Osteoblast (primary cell): ENCODE measurements around the gene UGT1A7. TPM values are rescaled to one million over a fixed set of nuclear protein-coding genes. Genes with fewer than 3 reads are reported as not detected.
A peak's percentile ranks its signal among the peaks of the same experiment; 100 is the strongest.
"Not testable (repeated sequence)": the region's sequence is repeated elsewhere in the genome, so short reads cannot be mapped to it uniquely, and the experiment has no call there.

Experiments
- DNase-seq: peaks from one replicate; pipeline ENCODE4 v3.0.0; 2011; ENCODE audit warnings: low spot score, mixed read lengths; ENCODE audit not compliant: insufficient read length; ENCODE audit errors: missing footprints
- H2AFZ ChIP-seq: 2 replicates; pipeline ENCODE4 v1.6.0; 2011; ENCODE audit warnings: mild to moderate bottlenecking, low read length
- H3K27ac ChIP-seq: 2 replicates; pipeline ENCODE4 v1.5.1; 2011; ENCODE audit warnings: mild to moderate bottlenecking, low read depth, low read length, moderate library complexity
- H3K27me3 ChIP-seq: 2 replicates; pipeline ENCODE4 v1.6.0; 2012; ENCODE audit warnings: mild to moderate bottlenecking, control low read depth, inconsistent platforms, low read length, moderate library complexity; ENCODE audit not compliant: insufficient read depth
- H3K36me3 ChIP-seq: 2 replicates; pipeline ENCODE4 v1.5.1; 2011; ENCODE audit warnings: mild to moderate bottlenecking, low read length, control low read depth, moderate library complexity; ENCODE audit not compliant: insufficient read depth
- H3K4me1 ChIP-seq: 2 replicates; pipeline ENCODE4 v1.5.1; 2011; ENCODE audit warnings: mild to moderate bottlenecking, low read length, control low read depth, moderate library complexity; ENCODE audit not compliant: insufficient read depth
- H3K4me2 ChIP-seq: 2 replicates; pipeline ENCODE4 v1.6.0; 2011; ENCODE audit warnings: mild to moderate bottlenecking, low read length; ENCODE audit not compliant: insufficient read depth
- H3K4me3 ChIP-seq: fragments of 200-600 bp; sonication (generic); 3 replicates; pipeline ENCODE4 v1.5.1; 2012; ENCODE audit warnings: mild to moderate bottlenecking, low read length, inconsistent platforms; ENCODE audit not compliant: insufficient read depth
- H3K79me2 ChIP-seq: 2 replicates; pipeline ENCODE4 v1.6.0; 2012; ENCODE audit warnings: mild to moderate bottlenecking, low read length, control low read depth, inconsistent platforms; ENCODE audit not compliant: insufficient read depth
- H3K9me3 ChIP-seq: 2 replicates; pipeline ENCODE4 v1.5.1; 2011; ENCODE audit warnings: low read depth, low read length, control low read depth
- H4K20me1 ChIP-seq: 2 replicates; pipeline ENCODE4 v1.6.0; 2012; ENCODE audit warnings: mild to moderate bottlenecking, low read length, control low read depth; ENCODE audit not compliant: insufficient read depth
- total RNA-seq: library from RNA; depleted of rRNA; stranded (reverse); fragments of >200 nt; gene quantifications from 2 replicates; pipeline ENCODE4 v1.2.3, GENCODE V29; 2012
- TF ChIP-seq, protein P1 (sequence below): IDR thresholded peaks from 2 replicates; pipeline ENCODE4 v1.5.1; 2011; ENCODE audit warnings: mild to moderate bottlenecking, low read depth, low read length, moderate library complexity; ENCODE audit errors: extremely low read depth

UGT1A7 gene
- total RNA-seq, 1 donor: not detected

DNA sequence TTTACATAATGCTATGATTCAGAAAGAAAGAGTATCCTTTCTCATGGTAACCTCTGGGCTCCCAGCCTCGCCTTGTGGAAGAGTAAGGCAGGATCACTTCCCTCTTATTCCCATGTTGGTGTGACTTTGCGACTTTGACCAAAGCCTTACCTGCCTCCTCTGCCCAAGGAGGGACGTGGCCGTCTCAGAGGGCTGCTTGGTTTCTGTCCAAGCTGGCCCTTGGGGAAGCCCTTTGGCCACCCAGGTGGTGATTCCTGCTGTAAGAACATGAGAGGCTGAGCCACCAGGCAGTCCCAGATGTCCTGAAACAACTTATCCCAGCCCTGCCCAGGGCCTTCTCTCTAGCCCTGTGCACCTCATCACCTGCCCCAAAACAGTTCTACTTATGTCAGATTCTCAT, 17.0 kb downstream of the UGT1A7 start:
- H3K9me3 ChIP-seq: no peaks in the 10 kb centered on the region
- DNase-seq: no peak
- H4K20me1 ChIP-seq: no peaks in the 10 kb centered on the region
- H3K27ac ChIP-seq: no peak overlapping the region
- no peak overlapping the region for H3K4me3 ChIP-seq
- H3K4me1 ChIP-seq: peaks cover 8% of the 10 kb centered on the region
- no peak overlapping the region for H3K4me2 ChIP-seq
- TF ChIP-seq, protein P1, sequence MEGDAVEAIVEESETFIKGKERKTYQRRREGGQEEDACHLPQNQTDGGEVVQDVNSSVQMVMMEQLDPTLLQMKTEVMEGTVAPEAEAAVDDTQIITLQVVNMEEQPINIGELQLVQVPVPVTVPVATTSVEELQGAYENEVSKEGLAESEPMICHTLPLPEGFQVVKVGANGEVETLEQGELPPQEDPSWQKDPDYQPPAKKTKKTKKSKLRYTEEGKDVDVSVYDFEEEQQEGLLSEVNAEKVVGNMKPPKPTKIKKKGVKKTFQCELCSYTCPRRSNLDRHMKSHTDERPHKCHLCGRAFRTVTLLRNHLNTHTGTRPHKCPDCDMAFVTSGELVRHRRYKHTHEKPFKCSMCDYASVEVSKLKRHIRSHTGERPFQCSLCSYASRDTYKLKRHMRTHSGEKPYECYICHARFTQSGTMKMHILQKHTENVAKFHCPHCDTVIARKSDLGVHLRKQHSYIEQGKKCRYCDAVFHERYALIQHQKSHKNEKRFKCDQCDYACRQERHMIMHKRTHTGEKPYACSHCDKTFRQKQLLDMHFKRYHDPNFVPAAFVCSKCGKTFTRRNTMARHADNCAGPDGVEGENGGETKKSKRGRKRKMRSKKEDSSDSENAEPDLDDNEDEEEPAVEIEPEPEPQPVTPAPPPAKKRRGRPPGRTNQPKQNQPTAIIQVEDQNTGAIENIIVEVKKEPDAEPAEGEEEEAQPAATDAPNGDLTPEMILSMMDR: no peak
- no peaks in the 10 kb centered on the region for H3K27me3 ChIP-seq
- H3K36me3 ChIP-seq: no peaks in the 10 kb centered on the region
- H2AFZ ChIP-seq: no peak overlapping the region
- H3K79me2 ChIP-seq: no peaks in the 10 kb centered on the region

DNA sequence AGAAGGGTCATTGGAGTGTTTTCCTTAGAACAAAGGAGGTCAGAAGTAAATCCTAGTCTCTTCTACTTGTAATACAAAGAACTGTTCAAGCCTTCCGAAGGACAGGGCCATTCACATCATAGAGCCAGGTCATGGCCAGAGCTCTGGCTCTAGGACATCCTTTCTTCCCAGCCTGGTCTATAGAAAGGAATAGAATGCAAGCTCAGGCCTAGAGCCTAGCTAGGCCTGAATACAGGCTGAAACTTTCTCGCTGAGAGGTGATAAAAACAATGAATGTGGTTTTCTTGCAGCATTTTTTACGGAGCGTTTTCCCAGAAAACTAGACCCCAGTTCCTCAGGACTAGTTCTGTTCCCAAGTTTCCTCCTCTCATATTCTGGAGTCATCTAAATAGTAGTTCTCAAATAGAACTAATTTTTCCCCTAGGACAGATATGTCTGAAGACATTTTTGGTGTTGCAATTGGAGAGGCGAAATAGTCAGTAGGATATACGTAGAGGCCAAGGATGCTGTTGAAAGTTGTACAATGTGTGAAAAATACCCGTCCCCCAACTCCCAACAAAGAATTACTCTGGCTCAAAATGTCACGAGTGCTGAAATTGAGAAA, 17.8 kb downstream of the UGT1A7 start:
- Histone ChIP-seq H3K4me3 (no peak overlapping the region), H3K36me3 (no peaks in the 10 kb centered on the region), H3K4me1 (peaks cover 8% of the 10 kb centered on the region), H3K4me2 (no peak overlapping the region), H3K9me3 (no peaks in the 10 kb centered on the region), H4K20me1 (no peaks in the 10 kb centered on the region), H3K27ac (peak overlapping the region; percentile 86), H2AFZ (peak overlapping the region; percentile 4), H3K79me2 (no peaks in the 10 kb centered on the region), H3K27me3 (no peaks in the 10 kb centered on the region)
- no peak for DNase-seq
- TF ChIP-seq, protein P1: no peak

DNA sequence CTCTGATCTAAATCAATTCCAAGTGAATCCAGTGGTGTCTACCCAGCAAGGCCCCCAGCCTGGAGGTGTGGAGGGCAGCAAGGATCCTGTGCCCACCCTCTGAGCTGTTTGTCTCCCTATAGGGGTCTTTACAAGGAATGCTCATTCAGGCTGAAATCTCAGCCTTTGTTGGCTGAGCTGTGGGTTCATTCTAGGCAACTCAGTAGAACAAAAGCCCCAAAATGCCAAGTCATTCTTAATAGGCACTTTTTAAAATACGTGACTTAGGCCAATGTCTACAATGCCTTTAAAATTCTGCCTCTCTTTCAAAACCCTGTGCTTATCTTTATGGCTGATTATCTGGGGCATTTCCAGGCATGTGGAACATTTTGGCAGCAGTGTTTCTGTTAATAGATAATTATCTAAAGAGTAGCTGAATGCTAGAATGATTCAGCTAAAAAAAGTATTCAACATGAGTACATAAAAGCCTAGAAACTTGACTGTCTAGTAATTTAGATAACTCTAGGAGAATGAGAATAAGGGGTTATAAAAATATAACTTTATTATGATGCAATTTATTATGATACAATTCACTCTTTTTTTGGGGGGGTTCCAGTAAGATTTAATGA, 18.4 kb downstream of the UGT1A7 start:
- peak overlapping the region; percentile 86 for H3K27ac ChIP-seq
- H2AFZ ChIP-seq: peak overlapping the region; percentile 4
- no peaks in the 10 kb centered on the region for H4K20me1 ChIP-seq
- DNase-seq: no peak
- no peaks in the 10 kb centered on the region for H3K27me3 ChIP-seq
- TF ChIP-seq, protein P1: no peak
- H3K9me3 ChIP-seq: no peaks in the 10 kb centered on the region
- no peaks in the 10 kb centered on the region for H3K36me3 ChIP-seq
- H3K4me3 ChIP-seq: no peak overlapping the region
- no peaks in the 10 kb centered on the region for H3K79me2 ChIP-seq
- H3K4me2 ChIP-seq: no peak overlapping the region
- peaks cover 8% of the 10 kb centered on the region for H3K4me1 ChIP-seq

DNA sequence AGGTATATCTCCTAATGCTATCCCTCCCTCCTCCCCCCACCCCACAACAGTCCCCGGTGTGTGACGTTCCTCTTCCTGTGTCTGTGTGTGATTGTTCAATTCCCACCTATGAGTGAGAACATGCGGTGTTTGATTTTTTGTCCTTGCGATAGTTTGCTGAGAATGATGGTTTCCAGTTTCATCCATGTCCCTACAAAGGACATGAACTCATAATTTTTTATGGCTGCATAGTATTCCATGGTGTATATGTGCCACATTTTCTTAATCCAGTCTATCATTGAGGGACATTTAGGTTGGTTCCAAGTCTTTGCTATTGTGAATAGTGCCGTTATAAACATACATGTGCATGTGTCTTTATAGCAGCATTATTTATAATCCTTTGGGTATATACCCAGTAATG, 19.1 kb downstream of the UGT1A7 start:
- H3K4me3 ChIP-seq, H3K27ac ChIP-seq, H3K4me1 ChIP-seq, H2AFZ ChIP-seq, H4K20me1 ChIP-seq, H3K79me2 ChIP-seq, H3K9me3 ChIP-seq, DNase-seq, H3K4me2 ChIP-seq, H3K36me3 ChIP-seq, H3K27me3 ChIP-seq: not testable (repeated sequence)
